IMR-90 (cell line): Measurements from ENCODE around the gene ZBTB4. TPM values are rescaled to one million over a fixed set of nuclear protein-coding genes. Genes with fewer than 3 reads are reported as not detected.

Experiments
- ATAC-seq: fragments of 200-7000 bp; cut with Tn5 transposase; 2 replicates; pipeline ENCODE4 v1.9.1; 2020; ENCODE audit warnings: low read depth, mild to moderate bottlenecking, moderate library complexity
- BruUV-seq: library from RNA; stranded (reverse); fragments of 400-500 nt; replicated peaks from 2 replicates; lab custom pipeline; 2021; lab: Mats Ljungman, UMichigan
- CTCF ChIA-PET: fragments of 300-600 bp; formaldehyde crosslinking; extraction: SDS; loops from one replicate; lab custom pipeline; 2021; ENCODE audit warnings: antibody characterized with exemption; lab: Yijun Ruan, JAX
- POLR2A ChIA-PET: fragments of 300-600 bp; sonication (Branson Sonifier 250); formaldehyde crosslinking; loops from one replicate; lab custom pipeline; 2022; ENCODE audit warnings: antibody characterized with exemption; ENCODE audit not compliant: unreplicated experiment; lab: Charles Lee
- DNase-seq: peaks from one replicate; pipeline ENCODE4 v3.0.0; 2013
- H2AFZ ChIP-seq: replicated peaks from 2 replicates; pipeline ENCODE3; 2013; ENCODE audit warnings: low read length, mild to moderate bottlenecking; ENCODE audit not compliant: poor library complexity
- H2AK5ac ChIP-seq: 2 replicates; pipeline ENCODE4 v1.6.1; 2013; ENCODE audit warnings: low read depth, low read length, inconsistent platforms
- H2AK9ac ChIP-seq: replicated peaks from 2 replicates; pipeline ENCODE3; 2013; ENCODE audit warnings: mild to moderate bottlenecking, low read depth, low read length, moderate library complexity; ENCODE audit not compliant: poor library complexity
- H2BK120ac ChIP-seq: 2 replicates; pipeline ENCODE4 v1.6.1; 2013; ENCODE audit warnings: low read depth, low read length, inconsistent platforms
- H2BK15ac ChIP-seq: 3 replicates; pipeline ENCODE4 v1.6.1; 2013; ENCODE audit warnings: low read depth, low read length, inconsistent platforms
- H2BK20ac ChIP-seq: 2 replicates; pipeline ENCODE4 v1.6.1; 2013; ENCODE audit warnings: low read depth, mild to moderate bottlenecking, inconsistent platforms, low read length, moderate library complexity
- H2BK5ac ChIP-seq: 2 replicates; pipeline ENCODE4 v1.6.1; 2013; ENCODE audit warnings: mild to moderate bottlenecking, low read depth, low read length, inconsistent platforms; ENCODE audit not compliant: poor library complexity, severe bottlenecking
- H3K14ac ChIP-seq: replicated peaks from 2 replicates; pipeline ENCODE4 v1.6.1; 2013; ENCODE audit warnings: low read depth, low read length, inconsistent platforms
- H3K18ac ChIP-seq: 2 replicates; pipeline ENCODE4 v1.6.1; 2013; ENCODE audit warnings: low read depth, low read length, control low read depth
- H3K23ac ChIP-seq: 2 replicates; pipeline ENCODE4 v1.6.1; 2013; ENCODE audit warnings: low read depth, low read length, inconsistent platforms
- H3K27ac ChIP-seq: 2 replicates; pipeline ENCODE4 v1.5.1; 2013; ENCODE audit warnings: mild to moderate bottlenecking, control low read depth, low read length; ENCODE audit not compliant: insufficient read depth
- H3K27me3 ChIP-seq: 2 replicates; pipeline ENCODE4 v1.6.1; 2013; ENCODE audit warnings: low read length; ENCODE audit not compliant: control insufficient read depth, insufficient read depth
- H3K36me3 ChIP-seq: 2 replicates; pipeline ENCODE4 v1.6.1; 2013; ENCODE audit warnings: low read length, mixed read lengths; ENCODE audit not compliant: control insufficient read depth, insufficient read depth
- H3K4ac ChIP-seq: 2 replicates; pipeline ENCODE4 v1.6.1; 2013; ENCODE audit warnings: low read depth, low read length, inconsistent platforms
- H3K4me1 ChIP-seq: 2 replicates; pipeline ENCODE4 v1.6.1; 2013; ENCODE audit warnings: low read length, mixed read lengths; ENCODE audit not compliant: control insufficient read depth, insufficient read depth
- H3K4me2 ChIP-seq: 2 replicates; pipeline ENCODE4 v1.6.1; 2013; ENCODE audit warnings: low read depth, mild to moderate bottlenecking, control low read depth, low read length, moderate library complexity
- H3K4me3 ChIP-seq: 2 replicates; pipeline ENCODE4 v1.5.1; 2013; ENCODE audit warnings: low read depth, mild to moderate bottlenecking, control low read depth, low read length, moderate library complexity; ENCODE audit not compliant: insufficient read depth
- H3K56ac ChIP-seq: 2 replicates; pipeline ENCODE4 v1.6.1; 2013; ENCODE audit warnings: low read length, inconsistent platforms; ENCODE audit not compliant: insufficient read depth; ENCODE audit errors: extremely low read depth
- H3K79me1 ChIP-seq, 2 experiments: 2 replicates each; pipeline ENCODE4 v1.6.1; 2013; ENCODE audit warnings: low read length in 2 of 2, inconsistent platforms in 1 of 2, low read depth in 1 of 2
- H3K9ac ChIP-seq: 2 replicates; pipeline ENCODE4 v1.6.1; 2013; ENCODE audit warnings: low read depth, low read length, control low read depth
- H3K9me1 ChIP-seq: 2 replicates; pipeline ENCODE4 v1.6.1; 2013; ENCODE audit warnings: low read length, inconsistent platforms; ENCODE audit not compliant: insufficient read depth
- H3K9me3 ChIP-seq: 2 replicates; pipeline ENCODE4 v1.6.1; 2013; ENCODE audit warnings: low read length; ENCODE audit not compliant: control insufficient read depth, insufficient read depth
- H4K20me1 ChIP-seq: 2 replicates; pipeline ENCODE4 v1.6.1; 2013; ENCODE audit warnings: low read length, inconsistent platforms; ENCODE audit not compliant: insufficient read depth
- H4K5ac ChIP-seq: 2 replicates; pipeline ENCODE4 v1.6.1; 2013; ENCODE audit warnings: mild to moderate bottlenecking, low read depth, low read length, control low read depth
- H4K8ac ChIP-seq, 2 experiments: 2 replicates each; pipeline ENCODE4 v1.6.1; 2013; ENCODE audit warnings: low read depth in 2 of 2, low read length in 2 of 2, control low read depth in 1 of 2, inconsistent platforms in 1 of 2
- H4K91ac ChIP-seq: 2 replicates; pipeline ENCODE4 v1.6.1; 2013; ENCODE audit warnings: low read depth, low read length, inconsistent platforms; ENCODE audit not compliant: insufficient read depth
- RCOR1 ChIP-seq: IDR thresholded peaks from 2 replicates; pipeline ENCODE4 v1.6.1; 2012; ENCODE audit warnings: mild to moderate bottlenecking, low read length, improper control_type of control experiment; ENCODE audit not compliant: insufficient replicate concordance
- USF2 ChIP-seq: fragments of 150-350 bp; IDR thresholded peaks from 2 replicates; pipeline ENCODE4 v1.6.1; 2017; ENCODE audit warnings: mild to moderate bottlenecking, antibody characterized with exemption, low read length, low read depth
- WGBS, 2 experiments: methylation state at CpG; one replicate each; pipeline versions ENCODE4 v1.1.5 to v1.1.7; 2013; ENCODE audit warnings: missing lambda C conversion rate in 2 of 2; ENCODE audit not compliant: insufficient read length in 1 of 2; ENCODE audit errors: extremely low coverage in 2 of 2; 5-methylcytosine and 5-hydroxymethylcytosine counted together
- dilution Hi-C: fragments of 300-500 bp; cut with HindIII; formaldehyde crosslinking; loops from one replicate; pipeline ENCODE4 v1.14.3; 2018; ENCODE audit warnings: low sequenced_read_pairs; ENCODE audit not compliant: unreplicated experiment
- in situ Hi-C: fragments of 300-500 bp; cut with MboI; formaldehyde crosslinking; loops from 3 replicates; pipeline ENCODE4 v1.14.3; 2019; ENCODE audit warnings: low sequenced_read_pairs, inconsistent platforms, mixed read lengths
- intact Hi-C: fragments of 100-400 bp; cut with micrococcal nuclease; formaldehyde crosslinking; loops from 2 replicates; pipeline ENCODE4 v1.10.0; 2022
- polyA plus RNA-seq, 3 experiments: library from polyadenylated mRNA; depleted of rRNA; stranded (reverse); fragments of >200 nt; gene quantifications; 2 replicates each; pipeline ENCODE4 v1.2.3, GENCODE V29; 2012; ENCODE audit warnings: low replicate concordance in 1 of 3
- total RNA-seq: library from RNA; depleted of rRNA; stranded (reverse); fragments of >200 nt; gene quantifications from 2 replicates; pipeline ENCODE4 v1.2.3, GENCODE V29; 2012

The ZBTB4 gene
- total and polyA plus RNA-seq, 2 of the 4 experiments (the other 2 are of a cell fraction): 6.3 to 20.3 TPM

GRCh38 chr17:7413346-7413985 is 66.0 kb downstream of the ZBTB4 start:
- Histone ChIP-seq H3K4me1 (peaks cover 4% of the 10 kb centered on the region; the same call in 1 of the 2 replicates), H3K27me3 (no peaks in the 10 kb centered on the region), H3K79me1 (peaks cover 0 to 3% of the 10 kb centered on the region in 2 experiments; a peak in 1 of 4 replicates), H4K91ac (no peak overlapping the region), H4K8ac (no peak overlapping the region), H3K27ac (no peak overlapping the region), H2BK20ac (no peak overlapping the region), H3K9me3 (no peaks in the 10 kb centered on the region), H2AK9ac (peak overlapping the region; percentile 37), H3K4me2 (no peak overlapping the region), H2BK5ac (no peak overlapping the region), H3K56ac (no peak overlapping the region), H2BK120ac (no peak overlapping the region), H2AK5ac (no peak overlapping the region), H3K36me3 (peaks cover 51% of the 10 kb centered on the region), H3K4me3 (no peak overlapping the region), H3K4ac (no peak overlapping the region), H3K18ac (no peak overlapping the region), H4K5ac (no peak overlapping the region), H3K23ac (no peak overlapping the region), H3K9ac (no peak overlapping the region), H3K14ac (no peak overlapping the region), H4K20me1 (peaks cover 7% of the 10 kb centered on the region; the same call in 1 of the 2 replicates), H3K9me1 (peaks cover 7% of the 10 kb centered on the region; the same call in 1 of the 2 replicates), H2AFZ (no peak overlapping the region), H2BK15ac (no peak overlapping the region)
- CTCF ChIA-PET: no interaction called here
- DNase-seq (peak; percentile 62), ATAC-seq (peak; percentile 69)
- no TSS peak for BruUV-seq
- intact Hi-C loops: no loop called here
- in situ Hi-C loops: no loop called here
- POLR2A ChIA-PET: interaction anchor here (1.0 kb wide), 1 partner anchor 9 kb away, joined by 5 read pairs; the partner anchor contains the start of gene TMEM256
- dilution Hi-C loops: no loop called here
- WGBS, 2 experiments: no CpG with 5 or more reads among the region's 6 CpGs
- peak; percentile 33; the same call in 1 of the 2 replicates for TF ChIP-seq USF2
- TF ChIP-seq RCOR1: no peak
